HUES64 (cell line): ENCODE data around the gene DUT.

Experiments
- H3K27ac ChIP-seq: 2 replicates; pipeline ENCODE4 v1.7.0; 2013; ENCODE audit warnings: low read depth, low read length, inconsistent platforms
- H3K27me3 ChIP-seq: 2 replicates; pipeline ENCODE4 v1.6.1; 2013; ENCODE audit warnings: mild to moderate bottlenecking, low read length; ENCODE audit not compliant: insufficient read depth
- H3K36me3 ChIP-seq: 2 replicates; pipeline ENCODE4 v1.6.1; 2013; ENCODE audit warnings: mild to moderate bottlenecking, low read length; ENCODE audit not compliant: insufficient read depth
- H3K4me1 ChIP-seq: 2 replicates; pipeline ENCODE4 v1.6.1; 2013; ENCODE audit warnings: mild to moderate bottlenecking, low read length, moderate library complexity; ENCODE audit not compliant: insufficient read depth
- H3K4me3 ChIP-seq: 2 replicates; pipeline ENCODE4 v1.5.1; 2013; ENCODE audit warnings: mild to moderate bottlenecking, low read length, moderate library complexity
- H3K9ac ChIP-seq: 2 replicates; pipeline ENCODE4 v1.6.1; 2013; ENCODE audit warnings: mild to moderate bottlenecking, low read depth, low read length
- H3K9me3 ChIP-seq: 2 replicates; pipeline ENCODE4 v1.6.1; 2013; ENCODE audit warnings: low read depth, low read length; ENCODE audit not compliant: insufficient read depth
- WGBS: fragments of 150-250, 120-280 bp; methylation state at CpG from one replicate; pipeline ENCODE4 v1.1.7; 2013; ENCODE audit warnings: missing lambda C conversion rate; 5-methylcytosine and 5-hydroxymethylcytosine counted together

The DUT gene

GRCh38 chr15:48330105-48330785 is 984 bp upstream of the DUT start:
- WGBS: 24% methylated on average over 10 of the region's 11 CpGs
- H3K9me3 ChIP-seq: no peaks in the 10 kb centered on the region
- no peaks in the 10 kb centered on the region for H3K27me3 ChIP-seq
- peak overlapping the region; percentile 93 for H3K4me3 ChIP-seq
- no peak overlapping the region; the same call in 1 of the 2 replicates for H3K27ac ChIP-seq
- peaks cover 16% of the 10 kb centered on the region for H3K36me3 ChIP-seq
- H3K4me1 ChIP-seq: peaks cover 26% of the 10 kb centered on the region
- peak overlapping the region; percentile 96; the same call in 1 of the 2 replicates for H3K9ac ChIP-seq

GRCh38 chr15:48331796-48332641 is 790 bp downstream of the DUT start:
- Histone ChIP-seq H3K36me3 (peaks cover 34% of the 10 kb centered on the region), H3K4me1 (peaks cover 26% of the 10 kb centered on the region), H3K9ac (peak overlapping the region; percentile 96), H3K9me3 (no peaks in the 10 kb centered on the region), H3K27me3 (no peaks in the 10 kb centered on the region), H3K4me3 (peak overlapping the region; percentile 93), H3K27ac (peak overlapping the region; percentile 94)
- under 1% methylated on average over 63 of the region's 64 CpGs for WGBS

- Histone ChIP-seq H3K27me3 (no peaks in the 10 kb centered on the region), H3K9me3 (no peaks in the 10 kb centered on the region), H3K4me3 (peak overlapping the region; percentile 93), H3K9ac (peak overlapping the region; percentile 96), H3K4me1 (peaks cover 26% of the 10 kb centered on the region), H3K27ac (peak overlapping the region; percentile 94), H3K36me3 (peaks cover 40% of the 10 kb centered on the region)
- 9% methylated on average over 9 of the region's 9 CpGs for WGBS
Measured at GRCh38 chr15:48332642-48333034, 1.4 kb downstream of the DUT start.

- WGBS: 49% methylated on average over 4 of the region's 4 CpGs
- H3K4me3 ChIP-seq: peak overlapping the region; percentile 93
Measured at GRCh38 chr15:48333540-48333939, 2.3 kb downstream of the DUT start.

GRCh38 chr15:48334260-48334659 is 3.0 kb downstream of the DUT start:
- peak overlapping the region; percentile 93 for H3K4me3 ChIP-seq
- H3K27me3 ChIP-seq: no peaks in the 10 kb centered on the region
- no peak overlapping the region for H3K9ac ChIP-seq
- 75% methylated on average over 2 of the region's 2 CpGs for WGBS
- peaks cover 56% of the 10 kb centered on the region for H3K36me3 ChIP-seq
- H3K9me3 ChIP-seq: no peaks in the 10 kb centered on the region
- peaks cover 26% of the 10 kb centered on the region for H3K4me1 ChIP-seq
- H3K27ac ChIP-seq: no peak overlapping the region

More at GRCh38 chr15:48333540-48333939, 2.3 kb downstream of the DUT start:
- Histone ChIP-seq H3K36me3 (peaks cover 49% of the 10 kb centered on the region), H3K27ac (no peak overlapping the region), H3K9me3 (no peaks in the 10 kb centered on the region), H3K4me1 (peaks cover 26% of the 10 kb centered on the region), H3K27me3 (no peaks in the 10 kb centered on the region), H3K9ac (peak overlapping the region; percentile 96; the same call in 1 of the 2 replicates)

- H3K9ac ChIP-seq: no peak overlapping the region
- H3K9me3 ChIP-seq: no peaks in the 10 kb centered on the region
- no peak overlapping the region for H3K4me3 ChIP-seq
- no peak overlapping the region for H3K27ac ChIP-seq
- H3K27me3 ChIP-seq: no peaks in the 10 kb centered on the region
- H3K36me3 ChIP-seq: peaks cover 83% of the 10 kb centered on the region
- 87% methylated on average over 2 of the region's 2 CpGs for WGBS
- H3K4me1 ChIP-seq: peaks cover 20% of the 10 kb centered on the region
Measured at GRCh38 chr15:48336940-48337339, 5.7 kb downstream of the DUT start.

- Histone ChIP-seq H3K36me3 (peaks cover 90% of the 10 kb centered on the region), H3K9me3 (no peaks in the 10 kb centered on the region), H3K27me3 (no peaks in the 10 kb centered on the region), H3K9ac (no peak overlapping the region), H3K4me3 (no peak overlapping the region), H3K27ac (no peak overlapping the region), H3K4me1 (peaks cover 18% of the 10 kb centered on the region)
- WGBS: 100% methylated on average over 1 of the region's 1 CpG
Measured at GRCh38 chr15:48337607-48338006, 6.4 kb downstream of the DUT start.

GRCh38 chr15:48340111-48340510 is 8.9 kb downstream of the DUT start:
- no peaks in the 10 kb centered on the region for H3K4me1 ChIP-seq
- H3K27me3 ChIP-seq: no peaks in the 10 kb centered on the region
- no peak overlapping the region for H3K9ac ChIP-seq
- H3K27ac ChIP-seq: no peak overlapping the region
- no peaks in the 10 kb centered on the region for H3K9me3 ChIP-seq
- WGBS: 83% methylated on average over 4 of the region's 4 CpGs
- H3K4me3 ChIP-seq: no peak overlapping the region
- H3K36me3 ChIP-seq: peaks cover 87% of the 10 kb centered on the region

- no peak overlapping the region for H3K9ac ChIP-seq
- WGBS: 95% methylated on average over 6 of the region's 6 CpGs
Measured at GRCh38 chr15:48343865-48344264, 12.6 kb downstream of the DUT start.

GRCh38 chr15:48345516-48345915 is 14.3 kb downstream of the DUT start:
- Histone ChIP-seq H3K9me3 (no peaks in the 10 kb centered on the region), H3K36me3 (peaks cover 33% of the 10 kb centered on the region), H3K9ac (no peak overlapping the region), H3K27me3 (no peaks in the 10 kb centered on the region), H3K27ac (no peak overlapping the region), H3K4me1 (peaks cover 4% of the 10 kb centered on the region; the same call in 1 of the 2 replicates), H3K4me3 (no peak overlapping the region)

More at GRCh38 chr15:48343865-48344264, 12.6 kb downstream of the DUT start:
- no peaks in the 10 kb centered on the region for H3K9me3 ChIP-seq
- no peak overlapping the region for H3K4me3 ChIP-seq
- H3K36me3 ChIP-seq: peaks cover 49% of the 10 kb centered on the region
- no peak overlapping the region for H3K27ac ChIP-seq
- no peaks in the 10 kb centered on the region for H3K27me3 ChIP-seq
- peaks cover 4% of the 10 kb centered on the region; the same call in 1 of the 2 replicates for H3K4me1 ChIP-seq

- no peaks in the 10 kb centered on the region for H3K36me3 ChIP-seq
- peaks cover 4% of the 10 kb centered on the region; the same call in 1 of the 2 replicates for H3K4me1 ChIP-seq
- H3K27me3 ChIP-seq: no peaks in the 10 kb centered on the region
- H3K9me3 ChIP-seq: no peaks in the 10 kb centered on the region
- no peak overlapping the region for H3K27ac ChIP-seq
- no peak overlapping the region for H3K4me3 ChIP-seq
- 26% methylated on average over 6 of the region's 6 CpGs for WGBS
- no peak overlapping the region for H3K9ac ChIP-seq
Measured at GRCh38 chr15:48352474-48353072, 21.3 kb downstream of the DUT start.
